Stimulated activated CD8-positive, alpha-beta memory T cell treated with anti-CD3 and anti-CD28 coated beads, Interleukin-12 subunit alpha, Interleukin-12 subunit beta, amount 100 ng/mL, for 1 hour (primary cell): Measurements from ENCODE around the gene RBM6.

ENCODE experiments used
- DNase-seq: peaks from one replicate; pipeline ENCODE4 v3.0.0-alpha.2; 2020; ENCODE audit warnings: low read depth

The RBM6 gene

GRCh38 chr3:50126287-50127211, 186.6 kb downstream of the RBM6 start:
- DNase-seq = no peak
